ENCODE results near the gene TMEM126B. TPM values are rescaled to one million over a fixed set of nuclear protein-coding genes. Genes with fewer than 3 reads are reported as not detected.
"Not testable (repeated sequence)": the region's sequence is repeated elsewhere in the genome, so short reads cannot be mapped to it uniquely, and the experiment has no call there.

The TMEM126B gene
- total RNA-seq, 1 donor from 2014 or later = 34.1 TPM

GRCh38 chr11:85596886-85597285, 31.5 kb upstream of the TMEM126B start:
- H3K4me3 ChIP-seq = no peak overlapping the region
- H3K27ac ChIP-seq = no peak overlapping the region
- no peak for DNase-seq (ENCODE audit: extremely low spot score in 2 of 2)
- intact Hi-C loops (cut with DNase I) = no loop called here
- no peaks in the 10 kb centered on the region for H3K36me3 ChIP-seq
- no peak for TF ChIP-seq POLR2AphosphoS5 (IDR thresholded peaks at IDR 0.05; ENCODE audit: insufficient read depth in 1 of 2, low read depth in 1 of 2)
- TF ChIP-seq POLR2A (IDR thresholded peaks at IDR 0.05) = no peak
- TF ChIP-seq CTCF (IDR thresholded peaks at IDR 0.05) = no peak
- H3K4me1 ChIP-seq = no peaks in the 10 kb centered on the region
- H3K27me3 ChIP-seq = no peaks in the 10 kb centered on the region
- H3K9me3 ChIP-seq = no peaks in the 10 kb centered on the region

- Histone ChIP-seq H3K4me3 (no peak overlapping the region), H3K36me3 (no peaks in the 10 kb centered on the region), H3K27me3 (no peaks in the 10 kb centered on the region), H3K27ac (no peak overlapping the region), H3K9me3 (no peaks in the 10 kb centered on the region), H3K4me1 (no peaks in the 10 kb centered on the region)
- intact Hi-C loops (cut with DNase I) = no loop called here
- TF ChIP-seq POLR2AphosphoS5 (IDR thresholded peaks at IDR 0.05; ENCODE audit: insufficient read depth in 1 of 2, low read depth in 1 of 2) (no peak), POLR2A (IDR thresholded peaks at IDR 0.05) (no peak), CTCF (IDR thresholded peaks at IDR 0.05) (no peak)
- no peak for DNase-seq (ENCODE audit: extremely low spot score in 2 of 2)
These were observed 29.3 kb upstream of the TMEM126B start for GRCh38 chr11:85599083-85599482.

- Histone ChIP-seq H3K4me3 (no peak overlapping the region), H3K27me3 (no peaks in the 10 kb centered on the region), H3K9me3 (no peaks in the 10 kb centered on the region), H3K27ac (no peak overlapping the region), H3K4me1 (no peaks in the 10 kb centered on the region), H3K36me3 (no peaks in the 10 kb centered on the region)
- no peak for TF ChIP-seq CTCF (IDR thresholded peaks at IDR 0.05)
- TF ChIP-seq POLR2AphosphoS5 (IDR thresholded peaks at IDR 0.05; ENCODE audit: insufficient read depth in 1 of 2, low read depth in 1 of 2) = no peak
- TF ChIP-seq POLR2A (IDR thresholded peaks at IDR 0.05) = no peak
- DNase-seq (ENCODE audit: extremely low spot score in 2 of 2) = no peak
- intact Hi-C loops (cut with DNase I) = no loop called here
These were observed 25.7 kb upstream of the TMEM126B start for GRCh38 chr11:85602526-85603213.

- no peaks in the 10 kb centered on the region for H3K4me1 ChIP-seq
- intact Hi-C loops (cut with DNase I) = no loop called here
- TF ChIP-seq POLR2AphosphoS5 (IDR thresholded peaks at IDR 0.05; ENCODE audit: insufficient read depth in 1 of 2, low read depth in 1 of 2) = no peak
- no peak for TF ChIP-seq CTCF (IDR thresholded peaks at IDR 0.05)
- no peak for TF ChIP-seq POLR2A (IDR thresholded peaks at IDR 0.05)
- H3K27ac ChIP-seq = no peak overlapping the region
- H3K4me3 ChIP-seq = no peak overlapping the region
- no peaks in the 10 kb centered on the region for H3K9me3 ChIP-seq
- H3K27me3 ChIP-seq = no peaks in the 10 kb centered on the region
- DNase-seq (ENCODE audit: extremely low spot score in 2 of 2) = no peak
- H3K36me3 ChIP-seq = no peaks in the 10 kb centered on the region
These were observed 25.2 kb upstream of the TMEM126B start for GRCh38 chr11:85603220-85603619.

- H3K36me3 ChIP-seq; DNase-seq (ENCODE audit: extremely low spot score in 2 of 2); H3K4me1 ChIP-seq; H3K27me3 ChIP-seq; H3K27ac ChIP-seq; intact Hi-C loops (cut with DNase I); H3K4me3 ChIP-seq; H3K9me3 ChIP-seq: not testable (repeated sequence)
These were observed 22.2 kb upstream of the TMEM126B start for GRCh38 chr11:85606237-85606636.

- DNase-seq (ENCODE audit: extremely low spot score in 2 of 2); H3K36me3 ChIP-seq; H3K4me3 ChIP-seq; H3K4me1 ChIP-seq; H3K27ac ChIP-seq; intact Hi-C loops (cut with DNase I); H3K9me3 ChIP-seq; H3K27me3 ChIP-seq: not testable (repeated sequence)
These were observed 19.8 kb upstream of the TMEM126B start for GRCh38 chr11:85608621-85609020.

- H3K27me3 ChIP-seq; H3K4me3 ChIP-seq; H3K36me3 ChIP-seq; H3K9me3 ChIP-seq; H3K4me1 ChIP-seq; intact Hi-C loops (cut with DNase I); DNase-seq (ENCODE audit: extremely low spot score in 2 of 2); H3K27ac ChIP-seq: not testable (repeated sequence)
These were observed 19.1 kb upstream of the TMEM126B start for GRCh38 chr11:85609286-85609685.

GRCh38 chr11:85611643-85612042, 16.8 kb upstream of the TMEM126B start:
- H3K4me3 ChIP-seq; H3K27me3 ChIP-seq; DNase-seq (ENCODE audit: extremely low spot score in 2 of 2); intact Hi-C loops (cut with DNase I); H3K27ac ChIP-seq; H3K4me1 ChIP-seq; H3K9me3 ChIP-seq; H3K36me3 ChIP-seq: not testable (repeated sequence)

Measured in vagina (tissue), 2 donors.